ENCODE results near the gene PRKCH. TPM values are rescaled to one million over a fixed set of nuclear protein-coding genes. Genes with fewer than 3 reads are reported as not detected.

PRKCH gene
- total RNA-seq, 1 experiment from 2014 or later: 10.3 TPM

DNA sequence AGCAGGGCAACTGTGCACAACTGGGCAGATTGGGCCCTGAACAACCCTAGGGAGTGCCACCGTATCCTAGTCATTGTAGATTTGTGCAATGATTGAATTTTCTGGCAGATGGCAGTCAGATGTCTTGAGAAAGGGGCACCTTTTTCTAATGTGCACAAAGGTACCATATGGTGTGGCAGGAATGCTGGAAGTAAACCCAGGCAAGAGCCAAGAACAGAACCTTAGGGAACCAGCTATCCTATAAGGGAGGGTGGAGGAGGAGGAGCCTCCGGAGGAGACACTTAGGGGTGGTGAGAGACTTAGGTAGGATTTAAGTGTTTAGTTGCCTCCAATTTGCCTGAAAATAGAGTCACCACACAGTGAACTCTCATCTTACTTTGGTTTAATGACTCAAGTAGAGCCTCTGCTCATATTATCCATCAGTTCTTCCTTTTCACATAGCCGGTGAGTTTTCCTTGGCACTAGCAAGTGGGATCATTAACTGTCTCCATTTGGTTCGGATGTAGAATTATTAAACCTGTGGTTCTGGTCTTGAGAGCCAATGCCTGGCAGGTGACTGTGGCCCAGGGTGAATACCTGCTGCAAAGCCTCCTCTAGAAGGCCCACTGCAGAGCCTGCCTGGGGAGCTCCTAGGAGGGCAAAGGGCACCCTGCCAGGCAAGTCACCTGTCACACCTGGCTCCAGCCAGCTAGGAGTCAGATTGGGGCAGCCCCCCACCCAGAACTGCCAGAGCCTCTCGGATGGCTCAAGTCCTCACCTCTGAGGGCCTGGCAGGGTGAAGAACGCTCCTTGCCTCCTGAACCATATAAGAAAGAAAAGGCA, 189.6 kb downstream of the PRKCH start:
- no peak for ATAC-seq

DNA sequence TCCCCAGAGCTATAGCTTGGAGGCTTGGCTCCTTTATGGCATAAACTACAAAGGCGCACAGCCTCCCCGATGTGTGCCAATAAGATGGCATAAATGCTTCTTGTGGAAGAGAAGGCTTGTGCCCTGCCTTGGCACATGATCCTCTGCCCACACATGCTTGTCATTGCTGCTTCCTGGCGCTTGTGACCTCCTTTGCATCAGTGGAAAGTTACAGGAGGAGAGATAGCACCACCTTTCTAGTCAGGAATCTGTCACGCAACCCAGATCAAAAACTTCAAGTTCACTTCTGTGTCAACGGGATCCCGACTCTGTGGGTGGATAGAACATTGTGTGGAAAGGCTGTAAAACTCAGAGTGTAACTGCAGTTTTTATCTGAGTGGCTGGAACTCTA, 190.2 kb downstream of the PRKCH start:
- peaks cover 38% of the 10 kb centered on the region for H3K4me1 Mint-ChIP-seq
- DNase-seq (ENCODE audit: low spot score): no peak
- H3K36me3 Mint-ChIP-seq: no peaks in the 10 kb centered on the region
- H3K27me3 Mint-ChIP-seq (ENCODE audit: low read depth): no peaks in the 10 kb centered on the region; the same call in 1 of the 2 replicates
- ChIA-PET POLR2A (interaction anchor here (0.7 kb wide), 1 partner anchor 169 kb away, joined by 6 read pairs; no protein-coding TSS in a partner anchor), CTCF (interaction anchor here (1.5 kb wide), 1 partner anchor 326 kb away, joined by 4 read pairs; no protein-coding TSS in a partner anchor)
- H3K27ac Mint-ChIP-seq: no peak overlapping the region
- no peak for TF ChIP-seq ZNF671 (CRISPR knock-in tag; IDR thresholded peaks at IDR 0.05)
- no peak for TF ChIP-seq ETV6 (CRISPR knock-in tag; IDR thresholded peaks at IDR 0.05)
- TF ChIP-seq, protein P1, sequence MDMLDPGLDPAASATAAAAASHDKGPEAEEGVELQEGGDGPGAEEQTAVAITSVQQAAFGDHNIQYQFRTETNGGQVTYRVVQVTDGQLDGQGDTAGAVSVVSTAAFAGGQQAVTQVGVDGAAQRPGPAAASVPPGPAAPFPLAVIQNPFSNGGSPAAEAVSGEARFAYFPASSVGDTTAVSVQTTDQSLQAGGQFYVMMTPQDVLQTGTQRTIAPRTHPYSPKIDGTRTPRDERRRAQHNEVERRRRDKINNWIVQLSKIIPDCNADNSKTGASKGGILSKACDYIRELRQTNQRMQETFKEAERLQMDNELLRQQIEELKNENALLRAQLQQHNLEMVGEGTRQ (CRISPR knock-in tag; IDR thresholded peaks at IDR 0.05): no peak
- no peak for TF ChIP-seq EMX1 (CRISPR knock-in tag; IDR thresholded peaks at IDR 0.05)
- no peak for TF ChIP-seq TEAD4 (CRISPR knock-in tag; IDR thresholded peaks at IDR 0.05)
- no peak for TF ChIP-seq TP53 (CRISPR knock-in tag; IDR thresholded peaks at IDR 0.05)
- TF ChIP-seq PRRX2 (CRISPR knock-in tag; IDR thresholded peaks at IDR 0.05): no peak
- TF ChIP-seq, protein P2, sequence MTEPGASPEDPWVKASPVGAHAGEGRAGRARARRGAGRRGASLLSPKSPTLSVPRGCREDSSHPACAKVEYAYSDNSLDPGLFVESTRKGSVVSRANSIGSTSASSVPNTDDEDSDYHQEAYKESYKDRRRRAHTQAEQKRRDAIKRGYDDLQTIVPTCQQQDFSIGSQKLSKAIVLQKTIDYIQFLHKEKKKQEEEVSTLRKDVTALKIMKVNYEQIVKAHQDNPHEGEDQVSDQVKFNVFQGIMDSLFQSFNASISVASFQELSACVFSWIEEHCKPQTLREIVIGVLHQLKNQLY (CRISPR knock-in tag; IDR thresholded peaks at IDR 0.05): no peak
- peaks cover 5% of the 10 kb centered on the region for H3K9me3 Mint-ChIP-seq
- H3K4me3 Mint-ChIP-seq: no peak overlapping the region
- no peak for ATAC-seq

More for the DNA sequence above, 189.6 kb downstream of the PRKCH start:
- Mint-ChIP-seq H3K9me3 (peaks cover 5% of the 10 kb centered on the region), H3K4me3 (no peak overlapping the region), H3K27ac (no peak overlapping the region), H3K36me3 (no peaks in the 10 kb centered on the region), H3K27me3 (ENCODE audit: low read depth) (no peaks in the 10 kb centered on the region; the same call in 1 of the 2 replicates), H3K4me1 (peaks cover 44% of the 10 kb centered on the region)
- ChIA-PET POLR2A (no interaction called here), CTCF (interaction anchor here (1.5 kb wide), 1 partner anchor 327 kb away, joined by 4 read pairs; no protein-coding TSS in a partner anchor)
- no peak for DNase-seq (ENCODE audit: low spot score)
- TF ChIP-seq OVOL2 (CRISPR knock-in tag; IDR thresholded peaks at IDR 0.05; ENCODE audit: borderline replicate concordance) (no peak), SP1 (CRISPR knock-in tag; conservative IDR thresholded peaks at IDR 0.05) (no peak), NR2C2 (CRISPR knock-in tag; IDR thresholded peaks at IDR 0.05) (no peak), NR1H2 (CRISPR knock-in tag; IDR thresholded peaks at IDR 0.05) (no peak), PRRX2 (CRISPR knock-in tag; IDR thresholded peaks at IDR 0.05) (no peak), ZNF121 (CRISPR knock-in tag; IDR thresholded peaks at IDR 0.05) (no peak), CREM (CRISPR knock-in tag; IDR thresholded peaks at IDR 0.05) (no peak), NR3C1 (CRISPR knock-in tag; conservative IDR thresholded peaks at IDR 0.05; ENCODE audit: low read depth) (no peak), ESRRA (CRISPR knock-in tag; IDR thresholded peaks at IDR 0.05; ENCODE audit: borderline replicate concordance) (no peak), FOXJ3 (CRISPR knock-in tag; IDR thresholded peaks at IDR 0.05; ENCODE audit: borderline replicate concordance) (no peak)
- TF ChIP-seq, protein P3, sequence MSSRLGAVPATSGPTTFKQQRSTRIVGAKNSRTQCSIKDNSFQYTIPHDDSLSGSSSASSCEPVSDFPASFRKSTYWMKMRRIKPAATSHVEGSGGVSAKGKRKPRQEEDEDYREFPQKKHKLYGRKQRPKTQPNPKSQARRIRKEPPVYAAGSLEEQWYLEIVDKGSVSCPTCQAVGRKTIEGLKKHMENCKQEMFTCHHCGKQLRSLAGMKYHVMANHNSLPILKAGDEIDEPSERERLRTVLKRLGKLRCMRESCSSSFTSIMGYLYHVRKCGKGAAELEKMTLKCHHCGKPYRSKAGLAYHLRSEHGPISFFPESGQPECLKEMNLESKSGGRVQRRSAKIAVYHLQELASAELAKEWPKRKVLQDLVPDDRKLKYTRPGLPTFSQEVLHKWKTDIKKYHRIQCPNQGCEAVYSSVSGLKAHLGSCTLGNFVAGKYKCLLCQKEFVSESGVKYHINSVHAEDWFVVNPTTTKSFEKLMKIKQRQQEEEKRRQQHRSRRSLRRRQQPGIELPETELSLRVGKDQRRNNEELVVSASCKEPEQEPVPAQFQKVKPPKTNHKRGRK (CRISPR knock-in tag; IDR thresholded peaks at IDR 0.05; ENCODE audit: borderline replicate concordance): no peak
- TF ChIP-seq, protein P4, sequence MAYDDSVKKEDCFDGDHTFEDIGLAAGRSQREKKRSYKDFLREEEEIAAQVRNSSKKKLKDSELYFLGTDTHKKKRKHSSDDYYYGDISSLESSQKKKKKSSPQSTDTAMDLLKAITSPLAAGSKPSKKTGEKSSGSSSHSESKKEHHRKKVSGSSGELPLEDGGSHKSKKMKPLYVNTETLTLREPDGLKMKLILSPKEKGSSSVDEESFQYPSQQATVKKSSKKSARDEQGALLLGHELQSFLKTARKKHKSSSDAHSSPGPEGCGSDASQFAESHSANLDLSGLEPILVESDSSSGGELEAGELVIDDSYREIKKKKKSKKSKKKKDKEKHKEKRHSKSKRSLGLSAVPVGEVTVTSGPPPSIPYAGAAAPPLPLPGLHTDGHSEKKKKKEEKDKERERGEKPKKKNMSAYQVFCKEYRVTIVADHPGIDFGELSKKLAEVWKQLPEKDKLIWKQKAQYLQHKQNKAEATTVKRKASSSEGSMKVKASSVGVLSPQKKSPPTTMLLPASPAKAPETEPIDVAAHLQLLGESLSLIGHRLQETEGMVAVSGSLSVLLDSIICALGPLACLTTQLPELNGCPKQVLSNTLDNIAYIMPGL (CRISPR knock-in tag; IDR thresholded peaks at IDR 0.05): no peak
- TF ChIP-seq, protein P5, sequence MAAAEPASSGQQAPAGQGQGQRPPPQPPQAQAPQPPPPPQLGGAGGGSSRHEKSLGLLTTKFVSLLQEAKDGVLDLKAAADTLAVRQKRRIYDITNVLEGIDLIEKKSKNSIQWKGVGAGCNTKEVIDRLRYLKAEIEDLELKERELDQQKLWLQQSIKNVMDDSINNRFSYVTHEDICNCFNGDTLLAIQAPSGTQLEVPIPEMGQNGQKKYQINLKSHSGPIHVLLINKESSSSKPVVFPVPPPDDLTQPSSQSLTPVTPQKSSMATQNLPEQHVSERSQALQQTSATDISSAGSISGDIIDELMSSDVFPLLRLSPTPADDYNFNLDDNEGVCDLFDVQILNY (CRISPR knock-in tag; IDR thresholded peaks at IDR 0.05): no peak
- TF ChIP-seq, protein P6, sequence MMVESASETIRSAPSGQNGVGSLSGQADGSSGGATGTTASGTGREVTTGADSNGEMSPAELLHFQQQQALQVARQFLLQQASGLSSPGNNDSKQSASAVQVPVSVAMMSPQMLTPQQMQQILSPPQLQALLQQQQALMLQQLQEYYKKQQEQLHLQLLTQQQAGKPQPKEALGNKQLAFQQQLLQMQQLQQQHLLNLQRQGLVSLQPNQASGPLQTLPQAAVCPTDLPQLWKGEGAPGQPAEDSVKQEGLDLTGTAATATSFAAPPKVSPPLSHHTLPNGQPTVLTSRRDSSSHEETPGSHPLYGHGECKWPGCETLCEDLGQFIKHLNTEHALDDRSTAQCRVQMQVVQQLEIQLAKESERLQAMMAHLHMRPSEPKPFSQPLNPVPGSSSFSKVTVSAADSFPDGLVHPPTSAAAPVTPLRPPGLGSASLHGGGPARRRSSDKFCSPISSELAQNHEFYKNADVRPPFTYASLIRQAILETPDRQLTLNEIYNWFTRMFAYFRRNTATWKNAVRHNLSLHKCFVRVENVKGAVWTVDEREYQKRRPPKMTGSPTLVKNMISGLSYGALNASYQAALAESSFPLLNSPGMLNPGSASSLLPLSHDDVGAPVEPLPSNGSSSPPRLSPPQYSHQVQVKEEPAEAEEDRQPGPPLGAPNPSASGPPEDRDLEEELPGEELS (CRISPR knock-in tag; IDR thresholded peaks at IDR 0.05): no peak
- TF ChIP-seq, protein P7, sequence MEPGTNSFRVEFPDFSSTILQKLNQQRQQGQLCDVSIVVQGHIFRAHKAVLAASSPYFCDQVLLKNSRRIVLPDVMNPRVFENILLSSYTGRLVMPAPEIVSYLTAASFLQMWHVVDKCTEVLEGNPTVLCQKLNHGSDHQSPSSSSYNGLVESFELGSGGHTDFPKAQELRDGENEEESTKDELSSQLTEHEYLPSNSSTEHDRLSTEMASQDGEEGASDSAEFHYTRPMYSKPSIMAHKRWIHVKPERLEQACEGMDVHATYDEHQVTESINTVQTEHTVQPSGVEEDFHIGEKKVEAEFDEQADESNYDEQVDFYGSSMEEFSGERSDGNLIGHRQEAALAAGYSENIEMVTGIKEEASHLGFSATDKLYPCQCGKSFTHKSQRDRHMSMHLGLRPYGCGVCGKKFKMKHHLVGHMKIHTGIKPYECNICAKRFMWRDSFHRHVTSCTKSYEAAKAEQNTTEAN (CRISPR knock-in tag; IDR thresholded peaks at IDR 0.05): no peak
- TF ChIP-seq, protein P8, sequence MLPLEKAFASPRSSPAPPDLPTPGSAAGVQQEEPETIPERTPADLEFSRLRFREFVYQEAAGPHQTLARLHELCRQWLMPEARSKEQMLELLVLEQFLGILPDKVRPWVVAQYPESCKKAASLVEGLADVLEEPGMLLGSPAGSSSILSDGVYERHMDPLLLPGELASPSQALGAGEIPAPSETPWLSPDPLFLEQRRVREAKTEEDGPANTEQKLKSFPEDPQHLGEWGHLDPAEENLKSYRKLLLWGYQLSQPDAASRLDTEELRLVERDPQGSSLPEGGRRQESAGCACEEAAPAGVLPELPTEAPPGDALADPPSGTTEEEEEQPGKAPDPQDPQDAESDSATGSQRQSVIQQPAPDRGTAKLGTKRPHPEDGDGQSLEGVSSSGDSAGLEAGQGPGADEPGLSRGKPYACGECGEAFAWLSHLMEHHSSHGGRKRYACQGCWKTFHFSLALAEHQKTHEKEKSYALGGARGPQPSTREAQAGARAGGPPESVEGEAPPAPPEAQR (CRISPR knock-in tag; IDR thresholded peaks at IDR 0.05): no peak

All from WTC11 (cell line).